H1 (cell line): Measurements from ENCODE around the gene PPM1F. TPM values are rescaled to one million over a fixed set of nuclear protein-coding genes. Genes with fewer than 3 reads are reported as not detected.

ENCODE experiments used
- CTCF ChIA-PET: fragments of 300-600 bp; sonication (Branson Sonifier 250); formaldehyde crosslinking; loops from one replicate; lab custom pipeline; 2021; ENCODE audit not compliant: partially characterized antibody; lab: Charles Lee
- POLR2A ChIA-PET: fragments of 300-600 bp; sonication (Branson Sonifier 250); formaldehyde crosslinking; loops from one replicate; lab custom pipeline; 2021; ENCODE audit warnings: inconsistent platforms; ENCODE audit not compliant: partially characterized antibody; lab: Charles Lee
- DNase-seq, 2 experiments: peaks; one replicate each; pipeline versions ENCODE4 v3.0.0 to v3.0.0-alpha.2; 2010 to 2022; ENCODE audit warnings: low spot score in 2 of 2, low read depth in 1 of 2, mixed read lengths in 1 of 2
- FAIRE-seq: peaks from 2 replicates; lab custom pipeline; 2011; peaks lifted over from hg19 to GRCh38; lab: Jason Lieb, UNC
- H2AFZ ChIP-seq: 2 replicates; pipeline ENCODE4 v1.8.1; 2012; ENCODE audit warnings: low read length, inconsistent platforms
- H2AK5ac ChIP-seq: 2 replicates; pipeline ENCODE4 v1.6.1; 2013; ENCODE audit warnings: low read depth, low read length
- H2BK120ac ChIP-seq: replicated peaks from 2 replicates; pipeline ENCODE3; 2013; ENCODE audit warnings: low read depth, low read length, inconsistent platforms
- H2BK12ac ChIP-seq: 2 replicates; pipeline ENCODE4 v1.6.1; 2013; ENCODE audit warnings: low read depth, low read length
- H2BK15ac ChIP-seq: 2 replicates; pipeline ENCODE4 v1.6.1; 2013; ENCODE audit warnings: low read length
- H2BK20ac ChIP-seq: 2 replicates; pipeline ENCODE4 v1.6.1; 2013; ENCODE audit warnings: low read length
- H2BK5ac ChIP-seq: 2 replicates; pipeline ENCODE4 v1.6.1; 2013; ENCODE audit warnings: low read depth, low read length
- H3K14ac ChIP-seq: 2 replicates; pipeline ENCODE4 v1.6.1; 2013; ENCODE audit warnings: inconsistent platforms; ENCODE audit not compliant: insufficient read length
- H3K18ac ChIP-seq: 2 replicates; pipeline ENCODE4 v1.6.1; 2013; ENCODE audit warnings: low read length; ENCODE audit errors: extremely low read depth
- H3K23ac ChIP-seq: 2 replicates; pipeline ENCODE4 v1.6.1; 2013; ENCODE audit warnings: inconsistent platforms; ENCODE audit not compliant: insufficient read length
- H3K23me2 ChIP-seq: 2 replicates; pipeline ENCODE4 v1.6.1; 2013; ENCODE audit warnings: low read depth, low read length
- H3K27ac ChIP-seq: 2 replicates; pipeline ENCODE4 v1.6.1; 2011; ENCODE audit warnings: low read depth, low read length, inconsistent platforms
- H3K27me3 ChIP-seq, 4 experiments: replicated peaks in 1 of 4; 1 replicate in 1 of 4; 2 replicates in 3 of 4; pipeline versions ENCODE4 v1.6.1 to v1.8.1; 2011 to 2013; ENCODE audit warnings: low read length in 3 of 4, mild to moderate bottlenecking in 3 of 4, inconsistent platforms in 2 of 4, mixed read lengths in 2 of 4, moderate library complexity in 1 of 4; ENCODE audit not compliant: control insufficient read depth in 3 of 4, insufficient read depth in 3 of 4; ENCODE audit errors: extremely low read depth in 1 of 4
- H3K36me3 ChIP-seq, 4 experiments: 2 replicates each; pipeline versions ENCODE4 v1.6.1 to v1.8.1; 2011 to 2013; ENCODE audit warnings: mild to moderate bottlenecking in 4 of 4, low read length in 3 of 4, moderate library complexity in 2 of 4, control low read depth in 1 of 4, inconsistent platforms in 1 of 4; ENCODE audit not compliant: insufficient read depth in 4 of 4, control insufficient read depth in 2 of 4
- H3K4ac ChIP-seq: replicated peaks from 2 replicates; pipeline ENCODE3; 2013; ENCODE audit warnings: low read length, low read depth, mixed read lengths, inconsistent platforms; ENCODE audit not compliant: insufficient read length
- H3K4me1 ChIP-seq, 4 experiments: replicated peaks in 1 of 4; 1 replicate in 1 of 4; 2 replicates in 3 of 4; pipeline versions ENCODE4 v1.6.1 to v1.8.1; 2011 to 2013; ENCODE audit warnings: low read length in 3 of 4, inconsistent platforms in 2 of 4, mixed read lengths in 1 of 4; ENCODE audit not compliant: insufficient read depth in 4 of 4, control insufficient read depth in 3 of 4
- H3K4me2 ChIP-seq, 2 experiments: 2 replicates each; pipeline versions ENCODE4 v1.6.1 to v1.8.1; 2011 to 2013; ENCODE audit warnings: low read depth in 2 of 2, low read length in 2 of 2, control low read depth in 1 of 2, inconsistent platforms in 1 of 2, mild to moderate bottlenecking in 1 of 2; ENCODE audit not compliant: insufficient read depth in 1 of 2
- H3K4me3 ChIP-seq, 4 experiments: fragments of 200-600, 300-600 bp in 1 of 4; sonication (generic), shearing (Covaris generic), sonication (Bioruptor Twin) in 1 of 4; 2 replicates each; pipeline versions ENCODE4 v1.5.1 to v1.8.1; 2011 to 2016; ENCODE audit warnings: low read length in 4 of 4, low read depth in 3 of 4, control low read depth in 2 of 4, inconsistent platforms in 2 of 4, mild to moderate bottlenecking in 2 of 4, mixed read lengths in 1 of 4, moderate library complexity in 1 of 4; ENCODE audit not compliant: insufficient read depth in 2 of 4; ENCODE audit errors: extremely low read depth in 1 of 4
- H3K56ac ChIP-seq: replicated peaks from 2 replicates; pipeline ENCODE3; 2013; ENCODE audit warnings: low read depth, mild to moderate bottlenecking, mixed read lengths, low read length, inconsistent platforms; ENCODE audit not compliant: insufficient read length
- H3K79me1 ChIP-seq: 2 replicates; pipeline ENCODE4 v1.6.1; 2013; ENCODE audit warnings: low read depth, low read length, control low read depth
- H3K79me2 ChIP-seq, 2 experiments: 2 replicates each; pipeline versions ENCODE4 v1.6.1 to v1.8.1; 2012 to 2013; ENCODE audit warnings: low read length in 2 of 2, mild to moderate bottlenecking in 2 of 2, inconsistent platforms in 1 of 2; ENCODE audit not compliant: insufficient read depth in 2 of 2, control insufficient read depth in 1 of 2
- H3K9ac ChIP-seq, 4 experiments: replicated peaks in 1 of 4; 1 replicate in 1 of 4; 2 replicates in 3 of 4; pipeline versions ENCODE4 v1.6.1 to v1.8.1; 2011 to 2013; ENCODE audit warnings: low read depth in 3 of 4, low read length in 3 of 4, control low read depth in 2 of 4, mild to moderate bottlenecking in 2 of 4, moderate library complexity in 2 of 4, inconsistent platforms in 1 of 4; ENCODE audit errors: extremely low read depth in 1 of 4
- H3K9me3 ChIP-seq, 2 experiments: 2 replicates each; pipeline versions ENCODE4 v1.6.1 to v1.8.1; 2012 to 2013; ENCODE audit warnings: mild to moderate bottlenecking in 2 of 2, moderate library complexity in 2 of 2, control low read depth in 1 of 2, inconsistent platforms in 1 of 2, low read depth in 1 of 2, low read length in 1 of 2, mixed read lengths in 1 of 2; ENCODE audit not compliant: insufficient read depth in 2 of 2
- H4K20me1 ChIP-seq, 2 experiments: replicated peaks in 1 of 2; 2 replicates each; pipeline versions ENCODE3 to v1.8.1; 2011 to 2013; ENCODE audit warnings: inconsistent platforms in 2 of 2, low read length in 2 of 2, mild to moderate bottlenecking in 1 of 2; ENCODE audit not compliant: insufficient read depth in 2 of 2, control insufficient read depth in 1 of 2
- H4K5ac ChIP-seq: 2 replicates; pipeline ENCODE4 v1.6.1; 2013; ENCODE audit warnings: low read length, low read depth, mixed read lengths, inconsistent platforms; ENCODE audit not compliant: insufficient read length
- H4K8ac ChIP-seq: 2 replicates; pipeline ENCODE4 v1.8.0; 2013; ENCODE audit warnings: mild to moderate bottlenecking, moderate library complexity, low read length, inconsistent platforms; ENCODE audit not compliant: insufficient read depth; ENCODE audit errors: extremely low read depth
- H4K91ac ChIP-seq: replicated peaks from 2 replicates; pipeline ENCODE3; 2013; ENCODE audit warnings: low read length, mixed read lengths, inconsistent platforms; ENCODE audit not compliant: insufficient read length
- CBX5 ChIP-seq: fragments of 300-800, 300-1000 bp; sonication (generic); IDR thresholded peaks from 2 replicates; pipeline ENCODE4 v1.7.1; 2016; ENCODE audit warnings: antibody characterized with exemption, low read length, low read depth
- KDM1A ChIP-seq: fragments of 200-600, 300-600 bp; sonication (generic); IDR thresholded peaks from 2 replicates; pipeline ENCODE4 v1.7.1; 2016; ENCODE audit warnings: mild to moderate bottlenecking, low read length, borderline replicate concordance
- SIRT6 ChIP-seq: IDR thresholded peaks from one replicate; pipeline ENCODE4 v1.7.1; 2012; ENCODE audit warnings: low read length, inconsistent platforms
- WGBS, 2 experiments: shearing (Covaris generic) in 1 of 2; methylation state at CpG; one replicate each; pipeline versions ENCODE4 v1.1.6 to v1.1.7; 2013 to 2015; ENCODE audit warnings: low lambda C conversion rate in 2 of 2, mixed read lengths in 2 of 2, inconsistent platforms in 1 of 2, low coverage in 1 of 2, missing lambda C conversion rate in 1 of 2; ENCODE audit not compliant: insufficient replicate concordance in 2 of 2, insufficient coverage in 1 of 2, insufficient read length in 1 of 2; ENCODE audit errors: extremely low coverage in 1 of 2, missing lambda C conversion rate in 1 of 2; 5-methylcytosine and 5-hydroxymethylcytosine counted together
- polyA plus RNA-seq, 7 experiments: library from polyadenylated mRNA; depleted of rRNA in 3 of 7; stranded (reverse) in 5 of 7; unstranded in 2 of 7; fragments of >200 nt in 5 of 7; fragments of 200-250 nt in 2 of 7; gene quantifications; 1 replicate in 5 of 7; 2 replicates in 1 of 7; 4 replicates in 1 of 7; pipeline versions ENCODE4 v1.2.1 to v1.2.3, GENCODE V29; 2011 to 2013; ENCODE audit warnings: missing spikeins in 2 of 7, mixed read lengths in 2 of 7
- total RNA-seq: library from RNA; stranded (reverse); fragmentation: NEBNext Ultra II Directional; extraction: Animal tissue kit (Norgen Biotek cat#: 25700); gene quantifications from 2 replicates; pipeline ENCODE4 v1.2.1, GENCODE V29; 2021

PPM1F gene
- total and polyA plus RNA-seq, 2 of the 8 experiments (the other 6 are each of a cell fraction or from before 2014, with no cell fraction given): 12.4 to 22.8 TPM

GRCh38 chr22:21949569-21949918 lies 3.1 kb downstream of the PPM1F start:
- Histone ChIP-seq H3K4me1 (peaks cover 0 to 13% (median 8%) of the 10 kb centered on the region in 4 experiments; a peak in 5 of 7 replicates), H4K91ac (no peak overlapping the region), H3K4me2 (no peak overlapping the region), H4K8ac (peak overlapping the region; percentile 42; the same call in 1 of the 2 replicates), H2BK120ac (no peak overlapping the region), H3K4ac (no peak overlapping the region), H3K4me3 (no peak overlapping the region), H3K23me2 (no peaks in the 10 kb centered on the region; the same call in 1 of the 2 replicates), H3K27me3 (peaks cover 0 to 17% (median 6%) of the 10 kb centered on the region in 4 experiments; a peak in 4 of 7 replicates), H3K27ac (no peak overlapping the region), H3K9me3 (no peaks in the 10 kb centered on the region), H2BK12ac (no peak overlapping the region), H2AK5ac (no peak overlapping the region), H2BK5ac (no peak overlapping the region), H3K79me1 (no peaks in the 10 kb centered on the region; the same call in 1 of the 2 replicates), H3K23ac (no peak overlapping the region), H2BK20ac (no peak overlapping the region), H2AFZ (no peak overlapping the region), H4K20me1 (peaks cover 2 to 11% of the 10 kb centered on the region in 2 experiments), H4K5ac (no peak overlapping the region), H3K56ac (no peak overlapping the region), H3K79me2 (no peaks in the 10 kb centered on the region), H3K18ac (no peak overlapping the region), H3K36me3 (no peaks in the 10 kb centered on the region), H3K9ac (no peak overlapping the region), H3K14ac (no peak overlapping the region), H2BK15ac (no peak overlapping the region)
- ChIA-PET POLR2A (interaction anchor here (1.1 to 1.4 kb wide), 3 partner anchors 10 to 32 kb away, joined by 3 to 4 read pairs (median 3); no protein-coding TSS in a partner anchor), CTCF (interaction anchor here (0.8 to 8.0 kb wide), 4 partner anchors 11 to 239 kb away, joined by 3 to 60 read pairs (median 4); no protein-coding TSS in a partner anchor)
- FAIRE-seq: no peak
- 94% methylated on average over 6 of the region's 8 CpGs; no CpG with 5 or more reads in 1 of the 2 experiments for WGBS, 2 experiments
- no peak for DNase-seq
- TF ChIP-seq CBX5 (no peak), KDM1A (no peak), SIRT6 (no peak)
